Measurements from ENCODE around the gene SLC26A1.

Gene SLC26A1

DNA sequence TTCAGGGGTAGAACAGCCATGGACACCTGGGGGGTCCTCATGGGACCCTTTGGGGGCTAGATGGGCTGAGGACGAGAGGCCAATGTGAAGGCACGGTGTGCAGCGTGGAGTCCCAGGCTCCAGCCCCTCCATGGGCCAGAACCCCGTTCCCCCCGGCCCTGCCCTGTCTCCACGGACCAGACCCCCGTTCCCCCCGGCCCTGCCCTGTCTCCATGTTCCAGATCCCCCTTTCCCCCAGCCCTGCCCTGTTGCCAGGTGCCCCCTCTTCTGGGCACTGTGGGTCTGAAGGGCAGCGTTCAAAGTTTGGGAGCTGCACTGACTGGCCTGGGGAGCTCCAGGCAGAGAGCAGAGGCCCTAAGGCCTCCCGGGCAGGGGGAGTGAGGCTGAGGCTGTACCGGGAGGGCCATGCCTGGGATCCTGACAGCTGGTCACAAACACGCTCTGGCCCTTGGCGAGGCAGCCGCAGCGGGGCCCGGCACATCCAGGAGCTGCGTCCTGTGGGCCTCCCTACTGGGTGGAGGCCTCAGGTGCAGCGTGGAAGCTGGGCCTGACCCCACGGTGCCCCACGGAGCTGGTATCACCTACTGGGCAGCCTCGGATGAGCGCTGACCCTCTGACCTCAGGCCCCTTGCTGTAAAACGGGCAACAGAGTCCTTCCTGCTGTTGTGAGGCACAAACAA, 28.7 kb downstream of the SLC26A1 start:
- no peak for DNase-seq

- DNase-seq = no peak
Observed at GRCh38 chr4:963276-964225, 29.7 kb downstream of the SLC26A1 start.

GRCh38 chr4:962231-963208, 30.7 kb downstream of the SLC26A1 start:
- no peak for DNase-seq

- no peak for DNase-seq
Observed at GRCh38 chr4:961351-962230, 31.6 kb downstream of the SLC26A1 start.

DNA sequence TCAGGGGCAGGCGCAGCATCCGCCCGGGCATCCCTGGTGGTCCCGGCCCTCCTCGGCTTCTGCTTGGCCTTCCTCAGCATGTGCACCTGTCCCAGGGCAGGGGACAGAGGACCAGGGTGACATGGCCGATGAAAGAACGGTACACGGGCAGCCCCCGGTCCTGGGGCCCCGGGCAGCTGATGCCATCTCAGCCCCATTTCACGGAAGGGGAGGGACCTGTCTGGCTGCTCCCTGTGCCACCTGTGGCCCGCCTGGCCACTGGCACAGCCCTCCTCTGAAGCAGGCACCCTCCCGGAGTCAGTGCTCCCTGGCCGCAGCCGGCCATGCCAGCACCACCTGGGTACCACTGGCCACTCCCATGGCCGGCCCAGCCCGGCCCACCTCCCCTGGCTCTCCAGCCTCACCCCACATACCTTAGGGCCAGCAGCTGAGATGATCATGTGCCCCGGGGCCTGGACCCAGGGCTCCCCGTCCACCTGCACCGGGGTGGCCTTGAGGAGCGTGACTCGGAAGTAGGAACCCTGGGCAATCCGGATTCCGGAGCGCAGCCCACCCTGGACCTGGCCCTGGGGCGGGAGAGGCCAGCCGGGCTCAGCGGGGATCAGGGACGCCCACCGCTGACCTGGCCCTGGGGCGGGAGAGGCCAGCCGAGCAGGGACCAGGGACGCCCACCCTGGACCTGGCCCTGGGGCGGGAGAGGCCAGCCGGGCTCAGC, 32.4 kb downstream of the SLC26A1 start:
- DNase-seq = no peak

GRCh38 chr4:960140-960635, 33.0 kb downstream of the SLC26A1 start:
- DNase-seq = no peak

- no peak for DNase-seq
Observed at GRCh38 chr4:959338-960139, 33.7 kb downstream of the SLC26A1 start.

GRCh38 chr4:958696-959337, 34.4 kb downstream of the SLC26A1 start:
- no peak for DNase-seq

DNA sequence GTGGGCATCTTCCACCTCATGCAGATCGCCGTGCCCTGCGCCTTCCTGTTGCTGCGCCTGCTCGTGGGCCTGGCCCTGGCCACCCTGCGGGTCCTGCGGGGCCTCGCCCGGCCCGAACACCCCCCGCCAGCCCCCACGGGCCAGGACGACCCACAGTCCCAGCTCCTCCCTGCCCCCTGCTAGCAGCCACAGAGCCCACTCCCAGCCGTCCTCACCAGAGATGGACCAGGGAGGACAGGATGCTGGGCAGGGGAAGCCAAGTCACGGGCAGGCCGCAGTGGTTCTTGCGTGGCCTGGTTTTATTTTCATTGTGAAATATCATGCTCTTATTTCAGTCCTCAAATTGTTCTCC, 34.9 kb downstream of the SLC26A1 start:
- DNase-seq = no peak

- no peak for DNase-seq
Observed at GRCh38 chr4:957581-958313, 35.5 kb downstream of the SLC26A1 start.

- no peak for DNase-seq
Observed at GRCh38 chr4:957231-957580, 36.0 kb downstream of the SLC26A1 start.

DNA sequence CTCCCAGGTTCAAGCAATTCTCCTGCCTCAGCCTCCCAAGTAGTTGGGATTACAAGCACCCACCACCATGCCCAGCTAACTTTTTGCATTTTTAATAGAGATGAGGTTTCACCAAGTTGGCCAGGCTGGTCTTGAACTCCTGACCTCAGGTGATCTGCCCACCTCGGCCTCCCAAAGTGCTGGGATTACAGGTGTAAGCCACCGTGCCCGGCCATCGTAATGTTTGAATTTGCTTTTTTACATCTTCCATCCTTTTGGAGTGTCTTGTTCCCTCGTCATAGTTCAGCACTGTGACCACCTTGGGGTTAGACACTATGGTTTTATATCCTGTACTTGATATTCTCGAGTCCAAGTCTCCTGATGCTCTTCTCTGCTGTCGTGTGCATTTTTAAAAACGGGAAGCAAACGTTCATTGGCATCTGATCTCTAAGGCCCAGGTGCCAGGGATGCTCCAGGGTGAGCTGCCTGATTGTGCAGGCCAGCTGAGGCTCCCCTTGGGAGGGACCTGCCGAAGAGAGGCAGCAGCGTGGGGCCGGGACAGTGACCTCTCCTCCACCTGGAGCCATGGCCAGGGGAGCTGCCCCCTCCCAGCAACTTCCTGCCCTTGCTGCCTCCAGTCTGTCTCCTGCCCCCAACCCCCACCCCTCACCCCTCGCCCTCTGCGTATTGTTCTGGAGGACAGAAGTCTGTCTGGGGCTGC, 36.5 kb downstream of the SLC26A1 start:
- no peak for DNase-seq

DNA sequence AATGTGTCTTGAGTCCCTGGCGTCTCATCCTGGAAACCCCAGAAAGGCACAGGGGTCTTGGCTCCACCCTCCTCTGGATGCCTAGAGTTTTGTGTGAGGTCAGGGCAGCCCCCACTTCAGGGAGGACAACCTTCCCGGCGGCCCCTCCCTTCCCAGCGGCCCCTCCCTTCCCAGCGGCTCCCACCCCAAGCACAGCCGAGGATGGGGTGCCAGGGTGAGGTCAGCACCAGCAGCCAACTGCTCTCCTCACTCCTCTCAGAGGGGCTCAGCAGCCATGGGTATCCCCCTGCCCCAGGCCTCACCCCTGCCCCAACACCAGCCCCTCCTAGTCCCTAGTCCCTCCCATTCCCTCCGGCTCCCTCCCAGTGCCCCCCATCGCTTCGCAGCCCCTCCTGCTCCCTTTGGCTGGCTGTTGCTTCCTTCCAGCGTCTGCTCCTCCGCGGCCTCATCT, 37.2 kb downstream of the SLC26A1 start:
- DNase-seq = no peak

DNA sequence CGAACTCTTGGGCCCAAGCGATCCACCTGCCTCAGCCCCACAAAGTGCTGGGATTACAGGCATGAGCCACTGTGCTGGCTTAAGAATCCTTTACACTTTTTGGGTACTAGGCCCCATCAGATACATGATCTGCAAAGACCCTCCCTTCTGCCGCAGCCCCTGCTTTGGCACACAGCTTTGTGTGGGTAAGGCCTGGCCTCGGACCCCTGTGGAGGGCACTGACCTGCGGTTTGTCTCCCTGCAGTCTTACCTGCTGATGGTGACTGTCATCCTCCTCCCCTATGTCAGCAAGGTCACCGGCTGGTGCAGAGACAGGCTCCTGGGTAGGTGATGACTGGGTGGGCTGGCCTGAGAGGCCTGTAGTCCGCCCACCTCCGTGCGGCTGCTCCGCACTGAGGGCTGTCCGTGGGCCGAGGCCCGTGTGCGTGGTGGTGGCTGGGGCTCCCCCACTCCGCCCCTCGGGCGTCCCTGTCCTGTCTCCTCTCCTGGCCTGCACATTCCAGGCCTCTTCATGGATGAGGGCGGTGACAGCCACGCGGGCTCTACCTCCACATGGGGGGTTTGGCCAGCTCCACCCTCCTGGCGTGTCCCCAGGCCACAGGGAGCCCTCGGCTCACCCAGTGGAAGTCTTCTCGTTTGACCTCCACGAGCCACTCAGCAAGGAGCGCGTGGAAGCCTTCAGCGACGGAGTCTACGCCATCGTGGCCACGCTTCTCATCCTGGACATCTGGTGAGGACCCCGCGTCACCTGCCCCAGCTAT, 37.9 kb downstream of the SLC26A1 start:
- DNase-seq = no peak

- no peak for DNase-seq
Observed at GRCh38 chr4:954211-955020, 38.8 kb downstream of the SLC26A1 start.

DNA sequence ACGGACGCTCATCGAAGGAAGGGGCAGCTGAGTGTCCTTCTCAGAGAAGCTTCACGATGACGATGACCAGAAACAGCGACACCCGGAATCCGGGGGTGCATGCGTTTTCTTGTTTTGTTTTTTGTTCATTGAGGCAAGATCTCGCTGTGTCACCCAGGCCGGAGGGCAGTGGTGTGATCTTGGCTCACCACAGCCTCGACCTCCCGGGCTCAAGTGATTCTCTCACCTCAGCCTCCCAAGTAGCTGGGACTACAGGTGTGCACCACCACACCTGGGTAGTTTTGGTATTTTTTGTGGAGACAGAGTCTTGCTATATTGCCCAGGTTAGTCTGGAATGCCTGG, 39.7 kb downstream of the SLC26A1 start:
- DNase-seq = no peak

Measured in fibroblast of skin of right quadriceps (primary cell).